SK-N-SH (cell line): ENCODE measurements around the gene WDR7. TPM values are rescaled to one million over a fixed set of nuclear protein-coding genes. Genes with fewer than 3 reads are reported as not detected.

Source experiments
- CTCF ChIA-PET: fragments of 300-600, 350-600 bp; formaldehyde crosslinking; extraction: SDS; loops from one replicate; lab custom pipeline; 2021; lab: Yijun Ruan, JAX
- POLR2A ChIA-PET: fragments of 350-600 bp; sonication (Branson Sonifier 250); formaldehyde crosslinking; extraction: SDS; loops from one replicate; lab custom pipeline; 2020; ENCODE audit warnings: antibody characterized with exemption, inconsistent platforms; lab: Yijun Ruan, JAX
- DNase-seq: peaks from one replicate; pipeline ENCODE4 v3.0.0; 2012
- H2AFZ ChIP-seq: fragments of 200-600 bp; sonication (generic); 2 replicates; pipeline ENCODE4 v1.8.1; 2016; ENCODE audit warnings: antibody characterized with exemption, mild to moderate bottlenecking, low read depth
- H3F3A ChIP-seq: fragments of 200-600 bp; sonication (generic); replicated peaks from 2 replicates; pipeline ENCODE3; 2016; ENCODE audit warnings: antibody characterized with exemption, mild to moderate bottlenecking; ENCODE audit not compliant: insufficient read depth
- H3K27ac ChIP-seq, 2 experiments: fragments of 200-500 bp in 1 of 2; fragments of 200-600 bp in 1 of 2; sonication (Bioruptor generic) in 1 of 2; sonication (generic), shearing (Covaris generic) in 1 of 2; 2 replicates each; pipeline versions ENCODE4 v1.5.1 to v1.6.1; 2014 to 2016; ENCODE audit warnings: low read depth in 2 of 2, inconsistent platforms in 1 of 2, low read length in 1 of 2, mild to moderate bottlenecking in 1 of 2, mixed read lengths in 1 of 2
- H3K27me3 ChIP-seq: fragments of 200-600 bp; sonication (generic), shearing (Covaris generic); 2 replicates; pipeline ENCODE4 v1.6.1; 2016; ENCODE audit warnings: mixed run types; ENCODE audit not compliant: insufficient read depth
- H3K36me3 ChIP-seq, 2 experiments: fragments of 200-500 bp in 1 of 2; fragments of 200-600 bp in 1 of 2; sonication (Bioruptor generic) in 1 of 2; sonication (generic) in 1 of 2; replicated peaks in 1 of 2; 2 replicates each; pipeline versions ENCODE3 to v1.5.1; 2014 to 2016; ENCODE audit warnings: low read length in 1 of 2, mild to moderate bottlenecking in 1 of 2; ENCODE audit not compliant: insufficient read depth in 2 of 2, control insufficient read depth in 1 of 2
- H3K4me1 ChIP-seq, 2 experiments: fragments of 200-500 bp in 1 of 2; fragments of 200-600 bp in 1 of 2; sonication (Bioruptor generic) in 1 of 2; sonication (generic), shearing (Covaris generic) in 1 of 2; 2 replicates each; pipeline versions ENCODE4 v1.5.1 to v1.6.1; 2014 to 2016; ENCODE audit warnings: low read depth in 1 of 2, low read length in 1 of 2, mixed run types in 1 of 2; ENCODE audit not compliant: insufficient read depth in 2 of 2, control insufficient read depth in 1 of 2
- H3K4me2 ChIP-seq: fragments of 200-600 bp; sonication (generic), shearing (Covaris generic); 2 replicates; pipeline ENCODE4 v1.6.1; 2017; ENCODE audit warnings: mixed run types
- H3K4me3 ChIP-seq, 2 experiments: fragments of 200-500 bp in 1 of 2; fragments of 200-600 bp in 1 of 2; sonication (Bioruptor generic) in 1 of 2; sonication (generic), shearing (Covaris generic) in 1 of 2; 2 replicates each; pipeline versions ENCODE4 v1.5.1 to v1.8.1; 2014 to 2016; ENCODE audit warnings: low read depth in 2 of 2, inconsistent platforms in 1 of 2, low read length in 1 of 2, mild to moderate bottlenecking in 1 of 2, mixed read lengths in 1 of 2, moderate library complexity in 1 of 2
- H3K79me2 ChIP-seq: fragments of 200-600 bp; sonication (generic); 2 replicates; pipeline ENCODE4 v1.8.1; 2017; ENCODE audit warnings: mild to moderate bottlenecking; ENCODE audit not compliant: insufficient read depth
- H3K9ac ChIP-seq: fragments of 200-600 bp; sonication (generic); 2 replicates; pipeline ENCODE4 v1.6.1; 2017; ENCODE audit warnings: mixed run types
- H3K9me2 ChIP-seq: fragments of 200-600 bp; sonication (generic); 2 replicates; pipeline ENCODE4 v1.6.1; 2017; ENCODE audit warnings: mixed run types
- H3K9me3 ChIP-seq: fragments of 200-600 bp; sonication (generic); 2 replicates; pipeline ENCODE4 v1.6.1; 2017; ENCODE audit warnings: mixed run types, mild to moderate bottlenecking, moderate library complexity
- H4K20me1 ChIP-seq: fragments of 200-600 bp; sonication (generic); 2 replicates; pipeline ENCODE4 v1.6.1; 2017; ENCODE audit warnings: mild to moderate bottlenecking, mixed run types; ENCODE audit not compliant: insufficient read depth
- ELF1 ChIP-seq: IDR thresholded peaks from 2 replicates; pipeline ENCODE4 v1.4.0; 2012
- FOXM1 ChIP-seq: IDR thresholded peaks from 2 replicates; pipeline ENCODE4 v1.4.0; 2012; ENCODE audit warnings: low read depth, mild to moderate bottlenecking
- GATA2 ChIP-seq: sonication (generic); formaldehyde crosslinking; IDR thresholded peaks from 2 replicates; pipeline ENCODE4 v1.5.0; 2020; ENCODE audit warnings: mild to moderate bottlenecking, missing genetic modification reagents
- JUND ChIP-seq: IDR thresholded peaks from 2 replicates; pipeline ENCODE4 v1.4.0; 2012
- MEF2A ChIP-seq: IDR thresholded peaks from 2 replicates; pipeline ENCODE4 v1.4.0; 2012; ENCODE audit warnings: low read depth, borderline replicate concordance
- MXI1 ChIP-seq: IDR thresholded peaks from 2 replicates; pipeline ENCODE4 v1.6.1; 2012; ENCODE audit warnings: mild to moderate bottlenecking, low read depth, low read length, improper control_type of control experiment
- NFIC ChIP-seq: IDR thresholded peaks from 2 replicates; pipeline ENCODE4 v1.4.0; 2012; ENCODE audit warnings: borderline replicate concordance
- RFX5 ChIP-seq: IDR thresholded peaks from 2 replicates; pipeline ENCODE4 v1.6.1; 2012; ENCODE audit warnings: mild to moderate bottlenecking, improper control_type of control experiment, low read length
- TCF12 ChIP-seq: IDR thresholded peaks from 2 replicates; pipeline ENCODE4 v1.4.0; 2012
- TEAD4 ChIP-seq: IDR thresholded peaks from 2 replicates; pipeline ENCODE4 v1.4.0; 2012; ENCODE audit warnings: mild to moderate bottlenecking, borderline replicate concordance; ENCODE audit not compliant: insufficient read depth
- ZBTB33 ChIP-seq: IDR thresholded peaks from 2 replicates; pipeline ENCODE4 v1.4.0; 2012; ENCODE audit warnings: low read depth, borderline replicate concordance
- WGBS: methylation state at CpG from one replicate; pipeline ENCODE4 v1.1.6; 2017; ENCODE audit warnings: low lambda C conversion rate; 5-methylcytosine and 5-hydroxymethylcytosine counted together
- polyA plus RNA-seq, 3 experiments: library from polyadenylated mRNA; depleted of rRNA; stranded (reverse); fragments of >200 nt; gene quantifications; 2 replicates each; pipeline ENCODE4 v1.2.3, GENCODE V29; 2012

Gene WDR7
- polyA plus RNA-seq, 1 of the 3 experiments (the other 2 are of a cell fraction), result 4.1 TPM

GRCh38 chr18:56888978-56889377 is 237.8 kb downstream of the WDR7 start:
- Histone ChIP-seq H3K79me2 (no peaks in the 10 kb centered on the region), H3K4me2 (no peak overlapping the region), H4K20me1 (no peaks in the 10 kb centered on the region), H3K9me2 (no peaks in the 10 kb centered on the region), H2AFZ (no peak overlapping the region), H3K4me3 (no peak overlapping the region), H3K27ac (no peak overlapping the region), H3K36me3 (no peaks in the 10 kb centered on the region), H3K9ac (no peak overlapping the region), H3K27me3 (no peaks in the 10 kb centered on the region), H3F3A (peaks cover 19% of the 10 kb centered on the region), H3K9me3 (no peaks in the 10 kb centered on the region), H3K4me1 (peaks cover 0 to 21% of the 10 kb centered on the region in 2 experiments; a peak in 3 of 4 replicates)
- DNase-seq, result no peak
- WGBS, result 90% methylated on average over 1 of the region's 1 CpG
- CTCF ChIA-PET, result interaction anchor here (0.9 to 1.2 kb wide), 2 partner anchors 11 to 550 kb away, joined by 3 read pairs; no protein-coding TSS in a partner anchor
- TF ChIP-seq TEAD4 (no peak), GATA2 (CRISPR knock-in tag) (no peak), ZBTB33 (no peak), JUND (no peak), RFX5 (no peak), ELF1 (no peak), MEF2A (no peak)
- POLR2A ChIA-PET, result no interaction called here

- Histone ChIP-seq H3K27me3 (no peaks in the 10 kb centered on the region), H3K36me3 (no peaks in the 10 kb centered on the region), H3K4me3 (no peak overlapping the region), H2AFZ (no peak overlapping the region), H3K9me3 (no peaks in the 10 kb centered on the region), H3K4me1 (peaks cover 0 to 21% of the 10 kb centered on the region in 2 experiments; a peak in 3 of 4 replicates), H3K4me2 (peak overlapping the region; percentile 41), H3K27ac (peak overlapping the region in 1 of 2 experiments; percentile 85; a peak in 3 of 4 replicates)
- no peak for DNase-seq
- CTCF ChIA-PET, result interaction anchor here (1.2 kb wide), 1 partner anchor 11 kb away, joined by 3 read pairs; no protein-coding TSS in a partner anchor
- POLR2A ChIA-PET, result no interaction called here
- TF ChIP-seq NFIC (no peak), GATA2 (CRISPR knock-in tag) (no peak), MXI1 (no peak), FOXM1 (no peak), TCF12 (no peak), ELF1 (no peak), JUND (no peak)
- TF ChIP-seq, all 33 proteins: peak for 0
- Histone ChIP-seq H3K9ac (peak overlapping the region; percentile 37; the same call in 1 of the 2 replicates), H3F3A (peaks cover 19% of the 10 kb centered on the region), H3K79me2 (no peaks in the 10 kb centered on the region), H3K9me2 (no peaks in the 10 kb centered on the region), H4K20me1 (no peaks in the 10 kb centered on the region)
- WGBS, result 83% methylated on average over 2 of the region's 2 CpGs
Measured at GRCh38 chr18:56889621-56890020, 238.5 kb downstream of the WDR7 start.
